Measurements from ENCODE around the gene BCL2L1.

BCL2L1 gene

DNA sequence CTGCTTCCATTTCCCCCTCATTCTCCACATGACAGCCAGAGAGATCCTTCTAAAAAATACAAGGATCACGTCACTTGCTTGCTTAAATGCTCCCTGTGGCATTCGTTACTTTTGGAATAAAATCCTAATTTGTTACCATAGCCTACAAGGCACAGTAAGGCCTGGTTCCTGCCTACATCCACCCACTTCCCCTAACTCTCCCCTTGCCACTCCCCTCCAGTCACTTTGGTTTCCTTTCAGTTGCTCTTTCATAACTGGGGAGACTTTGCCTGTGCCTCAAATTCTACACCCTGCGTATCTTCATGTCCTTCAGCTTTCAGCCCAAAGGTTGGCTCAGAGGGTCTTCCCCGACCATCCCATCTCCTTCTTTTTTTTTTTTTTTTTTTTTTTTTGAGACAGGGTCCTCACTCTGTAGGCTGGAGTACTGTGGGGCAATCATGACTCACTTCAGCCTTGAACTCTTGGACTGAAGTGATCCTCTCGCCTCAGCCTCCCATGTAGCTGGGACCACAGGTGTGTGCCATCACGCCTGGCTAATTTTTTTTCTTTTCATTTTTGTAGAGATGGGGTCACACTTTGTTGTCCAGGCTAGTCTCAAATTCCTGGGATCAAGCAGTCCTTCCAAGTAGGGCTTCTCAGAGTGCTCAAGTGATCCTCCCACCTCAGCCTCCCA lies 105.1 kb downstream of the BCL2L1 start:
- no peak for FAIRE-seq
- no peak for DNase-seq (ENCODE audit: insufficient read length, low spot score)

DNA sequence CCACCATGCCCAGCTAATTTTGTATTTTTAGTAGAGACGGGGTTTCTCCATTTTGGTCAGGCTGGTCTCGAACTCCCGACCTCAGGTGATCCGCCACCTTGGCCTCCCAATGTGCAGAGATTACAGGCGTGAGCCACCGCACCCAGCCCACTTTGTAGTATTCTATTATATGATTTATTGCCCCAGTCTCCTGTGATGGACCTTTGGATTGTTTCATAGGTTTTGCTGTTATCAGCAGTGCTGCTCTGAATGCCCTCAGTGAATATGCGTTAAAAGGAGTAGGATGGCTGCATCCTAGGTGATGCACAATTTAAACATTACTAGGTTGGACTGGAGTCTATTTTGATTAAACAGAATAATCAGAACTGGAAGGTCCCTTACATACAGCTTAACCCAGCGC lies 107.3 kb downstream of the BCL2L1 start:
- no peak for DNase-seq (ENCODE audit: insufficient read length, low spot score)
- no peak for FAIRE-seq

All from GM19239 (cell line).